Vagina (tissue), 2 donors: Measurements from ENCODE around the gene ZSCAN2.

Experiments
- CTCF ChIP-seq, 3 experiments: fragments of 450-650 bp in 2 of 3; fragments of 200-600 bp in 1 of 3; sonication (generic) in 1 of 3; IDR thresholded peaks; one replicate each; pipeline ENCODE4 v1.5.1; 2017 to 2019; ENCODE audit warnings: antibody characterized with exemption in 3 of 3, mild to moderate bottlenecking in 2 of 3, moderate library complexity in 2 of 3
- POLR2A ChIP-seq, 2 donors: fragments of 450-650 bp; IDR thresholded peaks; one replicate each; pipeline ENCODE4 v1.6.1; 2017; ENCODE audit warnings: antibody characterized with exemption in 2 of 2, mild to moderate bottlenecking in 2 of 2, moderate library complexity in 2 of 2

GRCh38 chr15:84604826-84605553, 4.2 kb downstream of the ZSCAN2 start:
- TF ChIP-seq CTCF (IDR thresholded peaks at IDR 0.05): no peak
- TF ChIP-seq POLR2A (IDR thresholded peaks at IDR 0.05): no peak
